Stimulated activated CD8-positive, alpha-beta memory T cell treated with anti-CD3 and anti-CD28 coated beads, Interleukin-4, amount 100 ng/mL, for 1 hour (primary cell): ENCODE data around the gene ATP5MC2.
"Not testable (repeated sequence)": the region's sequence is repeated elsewhere in the genome, so short reads cannot be mapped to it uniquely, and the experiment has no call there.

Experiments used
- DNase-seq, 2 donors: peaks; one replicate each; pipeline ENCODE4 v3.0.0-alpha.2; 2020; ENCODE audit warnings: low read depth in 2 of 2, low spot score in 1 of 2

Gene ATP5MC2

GRCh38 chr12:53695152-53696145 lies 19.6 kb upstream of the ATP5MC2 start:
- no peak for DNase-seq

GRCh38 chr12:53694756-53695151 lies 18.9 kb upstream of the ATP5MC2 start:
- DNase-seq = no peak

GRCh38 chr12:53688134-53688533 lies 12.3 kb upstream of the ATP5MC2 start:
- DNase-seq = no peak

GRCh38 chr12:53686436-53686835 lies 10.6 kb upstream of the ATP5MC2 start:
- DNase-seq = no peak

GRCh38 chr12:53684654-53685220 lies 8.9 kb upstream of the ATP5MC2 start:
- DNase-seq = no peak

- DNase-seq = no peak
Measured at GRCh38 chr12:53683983-53684382, 8.1 kb upstream of the ATP5MC2 start.

- no peak for DNase-seq
Measured at GRCh38 chr12:53683494-53683893, 7.6 kb upstream of the ATP5MC2 start.

- not testable (repeated sequence) for DNase-seq
Measured at GRCh38 chr12:53680061-53680460, 4.2 kb upstream of the ATP5MC2 start.

- DNase-seq = no peak
Measured at GRCh38 chr12:53677800-53678148, 1.9 kb upstream of the ATP5MC2 start.

GRCh38 chr12:53677016-53677799 lies 1.3 kb upstream of the ATP5MC2 start:
- no peak for DNase-seq

- no peak for DNase-seq
Measured at GRCh38 chr12:53676656-53677015, 753 bp upstream of the ATP5MC2 start.

- DNase-seq = no peak
Measured at GRCh38 chr12:53674977-53675700, 744 bp downstream of the ATP5MC2 start.

GRCh38 chr12:53670971-53671370 lies 4.9 kb downstream of the ATP5MC2 start:
- DNase-seq = no peak

GRCh38 chr12:53670308-53670707 lies 5.6 kb downstream of the ATP5MC2 start:
- DNase-seq = no peak

- DNase-seq = no peak
Measured at GRCh38 chr12:53667080-53667479, 8.8 kb downstream of the ATP5MC2 start.

- no peak for DNase-seq
Measured at GRCh38 chr12:53664936-53665335, 10.9 kb downstream of the ATP5MC2 start.

GRCh38 chr12:53664191-53664590 lies 11.7 kb downstream of the ATP5MC2 start:
- DNase-seq = no peak

- no peak for DNase-seq
Measured at GRCh38 chr12:53660041-53660440, 15.8 kb downstream of the ATP5MC2 start.

- no peak for DNase-seq
Measured at GRCh38 chr12:53659571-53659981, 16.3 kb downstream of the ATP5MC2 start.

GRCh38 chr12:53659011-53659551 lies 16.8 kb downstream of the ATP5MC2 start:
- DNase-seq = no peak

GRCh38 chr12:53657041-53657440 lies 18.8 kb downstream of the ATP5MC2 start:
- DNase-seq = no peak
